Hindlimb muscle (tissue), 1 donor: ENCODE results near the gene DDX42. TPM values are rescaled to one million over a fixed set of nuclear protein-coding genes. Genes with fewer than 3 reads are reported as not detected.
"Not testable (repeated sequence)": the region's sequence is repeated elsewhere in the genome, so short reads cannot be mapped to it uniquely, and the experiment has no call there.

Experiments used
- DNase-seq: peaks from one replicate; pipeline ENCODE4 v3.0.0-alpha.2; 2013
- polyA plus RNA-seq: library from polyadenylated mRNA; unstranded; fragments of 120-200 nt; gene quantifications from one replicate; pipeline ENCODE4 v1.2.1, GENCODE V29; 2013; ENCODE audit not compliant: insufficient read length

Gene DDX42
- polyA plus RNA-seq, 1 donor = 106 TPM

DNA sequence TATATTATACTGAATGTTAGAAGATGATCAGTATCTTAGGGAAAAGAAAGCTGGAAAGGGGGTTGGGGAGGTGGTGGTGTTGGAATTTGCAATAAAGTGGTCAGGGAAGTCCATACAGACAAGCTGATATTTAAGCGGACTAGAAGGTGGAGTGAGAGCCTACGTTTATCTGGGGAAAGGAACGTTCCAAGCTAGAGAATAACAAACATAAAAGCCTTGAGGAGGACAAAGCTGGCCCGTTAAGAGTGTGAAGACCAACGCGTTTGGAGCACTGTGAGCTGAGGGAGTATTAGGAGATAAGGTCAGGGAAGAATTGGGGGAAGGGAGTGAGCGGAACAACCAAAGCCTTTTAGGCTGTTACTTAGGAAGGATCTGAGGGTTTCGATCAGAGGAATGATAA is 1.4 kb downstream of the DDX42 start:
- no peak for DNase-seq

- no peak for DNase-seq
Observed at GRCh38 chr17:63780507-63780906, 6.5 kb downstream of the DDX42 start.

DNA sequence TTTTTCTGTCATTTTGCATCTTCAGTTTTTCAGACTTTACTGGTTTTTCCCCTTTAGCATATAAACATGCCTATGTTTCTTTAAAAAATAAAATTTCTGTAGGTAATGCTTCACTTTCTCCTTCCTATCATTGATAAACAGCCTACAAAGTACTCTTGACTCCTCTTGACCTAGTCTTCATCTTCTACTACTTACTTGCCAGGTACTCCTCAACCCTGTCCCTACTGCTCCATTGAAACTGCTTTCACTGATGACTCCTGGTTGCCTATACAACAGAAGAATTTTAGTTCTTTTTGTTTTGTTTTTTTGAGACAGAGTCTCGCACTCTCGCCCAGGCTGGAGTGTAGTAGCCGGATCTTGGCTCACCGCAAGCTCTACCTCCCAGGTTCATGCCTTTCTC is 7.0 kb downstream of the DDX42 start:
- DNase-seq = no peak

GRCh38 chr17:63783522-63783921 is 9.6 kb downstream of the DDX42 start:
- DNase-seq = no peak

DNA sequence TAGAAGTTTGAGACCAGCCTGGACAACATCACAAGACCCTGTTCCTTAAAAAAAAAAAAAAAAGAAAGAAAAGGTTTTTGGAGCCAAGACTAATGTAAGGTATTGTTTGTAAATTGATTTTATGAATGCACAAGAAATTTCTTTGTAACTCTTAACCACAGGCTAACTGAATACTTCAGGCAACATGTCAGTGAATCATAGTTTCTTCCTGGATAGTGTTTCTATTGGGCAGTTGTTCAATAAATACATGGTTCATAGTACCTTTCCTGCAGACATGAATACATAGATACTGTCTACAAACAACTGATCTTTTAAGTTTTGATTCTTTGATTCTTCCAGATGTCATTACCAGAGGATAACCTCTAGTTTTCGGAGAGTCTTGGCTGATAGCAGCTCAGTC is 11.6 kb downstream of the DDX42 start:
- DNase-seq = no peak

DNA sequence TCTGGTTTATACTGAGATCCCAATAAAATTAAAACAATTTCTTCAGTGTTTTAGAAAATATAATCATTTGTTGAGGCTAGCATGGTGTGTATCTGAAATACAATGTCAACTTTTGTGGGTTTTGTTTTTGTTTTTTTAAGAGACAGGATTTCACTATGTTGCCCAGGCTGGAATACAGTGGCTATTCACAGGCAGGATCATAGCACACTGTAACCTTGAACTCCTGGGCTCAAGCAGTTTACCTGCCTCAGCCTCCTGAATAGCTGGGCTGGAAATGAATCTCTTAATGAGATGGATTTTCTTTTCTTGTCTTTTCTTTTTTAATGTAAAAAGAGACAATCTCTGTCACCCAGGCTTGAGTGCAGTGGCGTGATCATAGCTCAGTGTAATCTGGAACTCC is 12.1 kb downstream of the DDX42 start:
- no peak for DNase-seq

DNA sequence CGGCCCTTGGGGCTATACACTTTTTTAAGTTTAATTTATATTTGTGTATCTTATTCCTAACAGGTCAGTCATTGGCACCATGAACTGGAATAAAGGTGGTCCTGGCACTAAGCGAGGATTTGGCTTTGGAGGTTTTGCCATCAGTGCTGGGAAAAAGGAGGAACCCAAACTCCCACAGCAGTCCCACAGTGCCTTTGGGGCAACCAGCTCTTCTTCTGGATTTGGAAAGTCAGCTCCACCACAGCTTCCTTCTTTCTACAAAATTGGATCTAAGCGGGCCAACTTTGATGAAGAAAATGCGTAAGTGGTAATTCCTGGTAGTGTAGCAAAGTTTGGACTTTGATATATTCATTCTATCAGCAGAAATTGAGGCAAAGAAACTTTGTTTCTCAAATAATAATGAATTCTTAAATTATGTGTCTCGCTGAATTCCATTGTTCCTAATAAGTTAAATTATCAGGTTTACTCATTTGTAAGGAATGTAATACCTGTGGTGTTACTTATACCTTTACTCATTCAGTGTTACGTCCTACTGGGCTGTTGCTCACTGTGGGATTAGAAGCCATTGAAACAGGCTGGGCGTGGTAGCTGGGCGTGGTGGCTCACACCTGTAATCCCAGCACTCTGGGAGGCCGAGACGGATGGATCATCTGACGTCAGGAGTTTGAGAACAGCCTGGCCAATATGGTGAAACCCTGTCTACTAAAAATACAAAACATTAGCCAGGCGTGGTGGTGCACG is 13.2 kb downstream of the DDX42 start:
- DNase-seq = no peak

- DNase-seq = no peak
Observed at GRCh38 chr17:63790057-63790456, 16.1 kb downstream of the DDX42 start.

GRCh38 chr17:63792055-63792729 is 18.2 kb downstream of the DDX42 start:
- DNase-seq = no peak

- DNase-seq = not testable (repeated sequence)
Observed at GRCh38 chr17:63796375-63796774, 22.4 kb downstream of the DDX42 start.

- no peak for DNase-seq
Observed at GRCh38 chr17:63798572-63799106, 24.7 kb downstream of the DDX42 start.

- no peak for DNase-seq
Observed at GRCh38 chr17:63800783-63801182, 26.8 kb downstream of the DDX42 start.

DNA sequence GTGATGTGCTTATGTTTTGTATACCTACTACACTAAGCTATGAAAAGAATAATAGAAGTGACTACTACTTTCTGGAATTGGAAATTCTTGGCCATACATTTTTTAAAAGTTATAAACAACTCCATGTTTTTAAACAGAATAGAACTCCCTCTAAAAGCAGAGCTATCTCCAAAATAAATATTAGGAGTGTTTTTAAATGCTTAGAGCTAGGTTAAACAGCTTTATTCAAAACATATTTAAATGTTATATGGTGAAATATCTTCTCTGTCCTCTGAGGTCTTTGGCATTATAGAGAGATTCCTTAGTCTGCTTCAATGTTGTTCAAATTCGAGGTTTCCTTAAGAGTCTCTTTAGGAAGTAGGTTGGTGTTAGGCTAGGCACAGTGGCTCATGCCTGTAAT is 30.4 kb downstream of the DDX42 start:
- no peak for DNase-seq

GRCh38 chr17:63805591-63805990 is 31.6 kb downstream of the DDX42 start:
- DNase-seq = no peak

DNA sequence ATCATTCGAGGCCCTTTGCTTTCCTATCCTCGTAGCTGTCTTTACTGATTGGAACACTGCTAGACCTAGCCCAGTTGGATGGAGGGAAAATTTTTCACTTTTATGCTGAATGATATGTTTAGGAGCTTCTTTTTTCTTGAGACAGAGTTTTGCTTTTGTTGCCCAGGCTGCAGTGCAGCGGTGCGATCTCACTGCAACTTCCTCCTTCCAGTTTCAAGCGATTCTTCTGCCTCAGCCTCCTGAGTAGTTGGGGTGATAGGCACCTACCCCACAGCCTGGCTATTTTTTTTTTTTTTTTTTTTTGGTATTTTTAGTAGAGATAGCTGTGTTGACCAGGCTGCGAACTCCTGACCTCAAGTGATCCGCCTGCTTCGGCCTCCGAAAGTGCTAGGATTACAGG is 36.0 kb downstream of the DDX42 start:
- no peak for DNase-seq

DNA sequence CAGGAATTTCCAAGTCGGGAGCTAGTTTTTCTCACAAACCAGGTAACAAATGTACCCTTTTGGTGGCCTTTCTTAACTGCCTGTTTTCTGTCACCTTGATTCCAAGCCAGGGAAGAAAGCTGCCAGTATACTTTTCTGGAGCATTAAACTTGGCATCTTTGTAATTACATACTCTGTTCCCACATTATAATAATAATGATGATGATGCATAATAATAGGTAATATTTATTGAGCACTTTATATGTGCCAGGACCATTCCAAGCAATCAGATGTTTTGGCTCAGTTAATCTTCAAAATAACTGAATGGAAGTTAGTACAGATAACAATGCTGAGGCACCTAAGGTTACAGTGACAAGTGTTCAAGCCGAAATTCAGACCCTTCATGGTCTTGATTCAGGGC is 42.2 kb downstream of the DDX42 start:
- DNase-seq = no peak

GRCh38 chr17:63816669-63817068 is 42.7 kb downstream of the DDX42 start:
- no peak for DNase-seq

GRCh38 chr17:63817736-63818385 is 43.9 kb downstream of the DDX42 start:
- DNase-seq = no peak

GRCh38 chr17:63819131-63819530 is 45.2 kb downstream of the DDX42 start:
- no peak for DNase-seq

DNA sequence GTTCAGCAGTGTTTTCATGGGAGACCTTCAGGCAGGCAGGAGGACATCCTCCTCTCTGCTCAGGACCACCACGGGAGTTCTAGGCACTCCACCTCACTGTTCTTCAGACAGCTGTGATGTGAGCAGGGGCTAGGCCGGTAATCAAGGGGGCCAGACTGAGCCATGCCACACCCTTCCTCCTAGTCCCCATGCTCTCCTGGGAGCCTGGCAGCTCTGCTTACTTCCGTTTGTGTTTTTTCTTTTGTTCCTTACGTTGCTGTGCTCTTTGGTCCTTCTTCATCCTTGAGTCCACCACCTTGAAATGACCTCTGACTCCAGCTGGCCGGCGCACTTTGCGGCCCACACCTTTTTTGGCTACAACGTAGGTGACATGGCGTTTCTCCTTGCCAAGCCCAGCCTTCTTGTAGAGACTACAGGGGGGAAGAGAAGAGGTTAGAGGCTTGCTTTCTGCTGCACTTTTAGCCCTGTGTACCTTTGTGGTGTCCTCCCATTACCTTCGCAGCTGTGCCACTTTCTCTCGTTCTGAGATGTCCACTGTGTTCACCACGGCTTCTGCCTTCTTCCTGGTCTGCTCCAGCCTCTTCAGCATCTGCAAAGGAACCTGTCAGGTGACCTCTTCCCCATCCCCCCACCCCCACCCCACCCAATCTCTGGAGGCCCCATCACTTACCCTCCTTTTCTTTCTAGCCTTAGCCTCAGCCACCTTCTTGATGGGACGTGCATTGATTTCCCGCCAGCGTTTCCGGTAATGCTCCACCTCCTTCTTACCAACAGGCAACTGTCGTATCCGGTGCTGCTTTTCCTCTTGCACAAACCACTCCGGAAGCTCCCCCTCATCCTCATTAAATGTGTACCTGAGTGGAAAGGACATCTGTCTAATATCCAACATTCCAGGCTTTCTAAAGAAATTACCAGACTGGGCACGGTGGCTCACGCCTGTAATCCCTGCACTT is 45.9 kb downstream of the DDX42 start:
- DNase-seq = no peak

DNA sequence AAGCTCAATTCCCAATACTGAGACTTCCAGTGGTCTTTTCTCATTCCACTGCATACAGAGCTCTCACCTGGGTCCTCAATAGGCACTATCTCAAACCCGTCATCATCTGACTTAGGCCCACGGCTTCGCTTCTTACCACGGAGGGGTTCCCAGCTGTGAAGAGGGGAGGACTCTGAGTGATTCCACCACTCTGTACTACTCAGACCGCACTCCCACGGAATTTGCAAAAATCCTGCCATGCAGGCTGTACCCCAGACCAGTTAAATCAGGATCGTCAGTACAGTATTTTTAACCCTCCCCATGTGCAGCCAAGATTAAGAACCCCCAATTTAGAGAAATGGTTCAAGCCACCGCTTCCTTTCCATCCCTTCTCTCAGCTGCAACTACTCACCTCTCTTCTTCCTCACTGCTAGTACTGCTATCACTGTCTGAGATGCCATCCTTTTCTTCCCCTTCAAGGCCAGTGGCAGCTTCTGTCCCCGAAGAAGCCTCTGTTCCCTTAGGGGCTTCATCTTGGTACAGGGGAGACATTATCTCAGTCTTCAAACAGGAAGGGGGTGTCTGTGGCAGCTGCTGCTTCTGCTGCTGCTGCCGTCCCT is 47.1 kb downstream of the DDX42 start:
- DNase-seq = no peak

DNA sequence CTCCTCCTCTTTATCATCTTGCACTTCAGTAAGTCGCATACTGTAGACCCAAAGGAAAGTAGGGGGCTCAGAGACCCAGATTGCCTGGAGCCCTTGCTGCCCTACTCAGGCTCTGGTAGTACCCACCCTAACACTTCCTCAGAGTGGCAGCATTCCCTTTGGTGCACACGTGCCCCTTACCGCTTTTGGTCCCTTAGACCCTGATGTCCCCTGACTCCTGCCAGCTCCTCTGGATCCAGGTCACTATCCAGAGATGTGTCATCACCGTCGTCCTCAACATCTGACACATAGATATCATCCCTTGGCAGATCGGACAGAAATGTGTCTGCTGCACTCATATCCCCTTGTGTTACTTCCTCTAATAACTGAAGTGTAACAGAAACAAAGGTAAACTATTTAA is 47.8 kb downstream of the DDX42 start:
- DNase-seq = no peak
